Forelimb muscle (tissue), 1 donor: Measurements from ENCODE around the gene CFAP74. TPM values are rescaled to one million over a fixed set of nuclear protein-coding genes. Genes with fewer than 3 reads are reported as not detected.

ENCODE experiments used
- DNase-seq: peaks from one replicate; pipeline ENCODE4 v3.0.0-alpha.2; 2013; ENCODE audit warnings: low read depth
- polyA plus RNA-seq: library from polyadenylated mRNA; unstranded; fragments of 120-200 nt; gene quantifications from one replicate; pipeline ENCODE4 v1.2.1, GENCODE V29; 2013; ENCODE audit not compliant: insufficient read length

CFAP74 gene
- polyA plus RNA-seq, 1 donor: 0.24 TPM

DNA sequence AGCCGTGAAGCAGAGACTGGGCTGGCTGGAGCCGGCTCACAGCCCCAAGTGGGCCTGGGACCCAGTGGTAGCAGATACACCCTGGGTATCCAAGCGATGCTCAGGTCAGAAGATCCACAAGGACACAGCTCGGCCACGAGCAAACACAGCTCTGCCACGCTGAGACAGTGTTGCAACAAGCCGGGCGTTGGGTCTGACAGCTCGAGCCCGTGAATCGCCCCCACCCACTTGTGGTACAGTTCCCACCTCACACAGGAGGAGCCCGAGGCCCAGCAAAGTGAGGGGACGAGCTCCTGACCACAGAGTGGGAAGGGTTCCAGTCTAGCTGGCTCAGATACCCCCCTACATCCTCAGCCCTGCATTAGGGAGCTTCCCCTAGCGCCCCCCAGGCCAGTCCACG is 37.7 kb upstream of the CFAP74 start:
- DNase-seq: no peak

GRCh38 chr1:2039251-2039650 is 35.7 kb upstream of the CFAP74 start:
- DNase-seq: no peak

DNA sequence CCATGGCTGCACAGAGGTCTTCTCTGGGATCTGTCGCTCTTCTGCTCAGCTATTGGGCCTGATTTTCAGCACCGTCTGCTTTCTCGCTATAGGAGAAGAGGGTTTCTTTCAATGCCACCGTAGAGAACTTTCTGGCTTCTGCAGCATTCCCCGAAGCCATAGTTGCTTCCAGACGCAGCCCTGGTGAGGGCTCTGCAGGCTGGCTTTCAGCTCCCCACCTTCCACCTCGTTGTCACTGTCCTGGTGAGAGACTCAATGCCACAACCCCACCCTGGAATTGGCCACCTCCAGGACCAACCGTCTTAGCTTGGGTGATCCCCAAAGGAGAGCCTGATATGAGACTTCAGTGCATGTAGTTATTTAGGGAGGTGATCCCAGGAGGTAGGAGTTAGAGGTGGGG is 34.6 kb upstream of the CFAP74 start:
- DNase-seq: no peak

DNA sequence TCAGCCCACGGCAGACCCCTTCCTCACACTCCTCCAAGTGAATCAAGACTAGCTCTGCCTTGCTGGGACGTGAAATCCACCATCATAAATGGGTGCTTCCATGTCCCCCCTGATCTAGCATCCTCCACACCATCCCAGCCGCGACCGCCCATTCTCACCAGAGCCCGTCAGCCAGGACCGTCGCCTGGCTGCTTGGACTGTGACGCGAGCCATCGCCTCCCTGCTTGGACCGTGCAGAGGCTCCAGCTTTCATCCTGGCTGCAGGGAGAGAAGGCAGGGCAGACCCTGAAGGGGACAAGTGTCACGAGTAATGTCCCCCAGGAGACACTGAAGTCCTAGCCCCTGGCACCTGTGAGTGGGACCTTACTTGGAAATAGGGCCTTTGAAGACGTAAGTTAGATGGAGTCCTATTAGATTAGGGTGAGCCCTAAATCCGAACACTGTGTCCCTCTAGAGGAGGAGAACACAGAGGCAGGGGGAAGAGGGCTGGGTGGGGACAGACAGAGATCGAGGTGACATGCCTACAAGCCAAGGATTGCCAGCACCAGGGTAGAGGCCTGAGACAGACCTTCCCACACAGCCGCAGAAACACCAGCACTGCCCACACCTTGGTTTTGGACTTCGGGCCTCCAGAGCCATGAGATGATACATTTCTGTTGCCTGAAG is 33.9 kb upstream of the CFAP74 start:
- DNase-seq: no peak

DNA sequence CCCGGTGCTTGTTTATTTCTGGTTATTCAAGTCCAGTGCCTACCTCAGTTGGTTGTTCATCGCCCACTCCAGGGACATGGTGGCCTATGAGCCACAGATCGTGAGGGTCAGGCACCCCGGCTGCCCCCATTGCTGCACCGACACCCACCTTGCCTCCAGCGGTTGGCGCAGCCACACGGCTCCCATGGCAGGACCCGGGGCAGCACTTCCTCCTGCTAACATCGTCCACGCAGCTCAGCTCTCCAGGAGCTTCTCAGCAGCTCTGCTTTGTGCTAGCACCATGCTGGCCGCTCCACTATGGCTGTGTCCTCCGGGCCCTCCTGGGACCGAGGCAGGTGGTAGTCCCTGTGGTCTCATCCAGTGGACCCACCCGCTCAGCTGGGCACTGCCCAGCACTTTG is 32.7 kb upstream of the CFAP74 start:
- no peak for DNase-seq

- DNase-seq: no peak
Measured at GRCh38 chr1:2033165-2033564, 29.6 kb upstream of the CFAP74 start.

GRCh38 chr1:2032737-2033136 is 29.2 kb upstream of the CFAP74 start:
- DNase-seq: no peak

DNA sequence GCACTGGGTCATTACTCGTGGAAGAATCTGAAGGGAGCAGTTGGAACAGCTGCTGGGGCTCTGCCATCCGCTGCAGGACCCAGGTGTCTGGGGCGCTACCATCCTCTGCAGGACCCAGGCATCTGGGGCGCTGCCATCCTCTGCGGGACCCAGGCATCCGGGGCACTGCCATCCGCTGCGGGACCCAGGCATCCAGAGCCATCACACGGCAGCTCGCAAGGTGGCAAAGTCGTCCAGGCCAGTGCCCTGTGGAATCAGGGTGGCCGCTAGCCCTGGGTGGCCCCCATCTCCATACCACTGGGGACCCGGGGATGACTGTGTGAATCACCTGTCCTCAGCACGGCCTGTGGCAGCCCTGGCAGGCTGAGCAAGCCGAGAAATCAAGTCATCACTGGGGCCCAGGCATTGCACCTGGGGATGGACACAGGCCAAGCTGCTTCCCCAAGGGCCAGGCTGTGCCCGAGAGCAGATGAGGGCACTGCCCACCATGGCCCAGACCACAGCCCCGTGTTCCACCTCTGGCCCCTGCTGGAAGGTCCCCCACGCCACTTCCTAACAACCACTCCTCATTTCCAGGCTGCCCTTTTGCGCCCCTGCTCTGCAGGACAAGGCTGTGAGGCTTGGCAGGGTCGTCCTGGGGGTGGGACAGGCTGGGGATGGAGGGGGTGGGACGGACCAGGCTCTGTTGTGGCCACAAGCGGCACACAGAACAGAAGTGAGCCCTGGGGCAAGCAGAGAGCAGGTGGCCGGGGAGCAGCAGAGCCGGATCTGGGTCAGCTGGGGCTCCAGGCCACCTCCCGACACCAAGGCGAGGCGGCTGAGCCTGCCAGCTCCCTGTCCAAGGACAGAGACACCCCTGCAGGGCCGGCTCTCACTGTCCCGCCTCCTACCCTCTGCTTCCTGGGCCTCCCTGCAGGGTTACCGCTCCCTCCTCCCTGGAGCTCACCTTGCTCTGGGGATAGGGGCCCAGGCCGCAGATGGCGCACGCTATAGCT is 28.3 kb upstream of the CFAP74 start:
- DNase-seq: no peak

DNA sequence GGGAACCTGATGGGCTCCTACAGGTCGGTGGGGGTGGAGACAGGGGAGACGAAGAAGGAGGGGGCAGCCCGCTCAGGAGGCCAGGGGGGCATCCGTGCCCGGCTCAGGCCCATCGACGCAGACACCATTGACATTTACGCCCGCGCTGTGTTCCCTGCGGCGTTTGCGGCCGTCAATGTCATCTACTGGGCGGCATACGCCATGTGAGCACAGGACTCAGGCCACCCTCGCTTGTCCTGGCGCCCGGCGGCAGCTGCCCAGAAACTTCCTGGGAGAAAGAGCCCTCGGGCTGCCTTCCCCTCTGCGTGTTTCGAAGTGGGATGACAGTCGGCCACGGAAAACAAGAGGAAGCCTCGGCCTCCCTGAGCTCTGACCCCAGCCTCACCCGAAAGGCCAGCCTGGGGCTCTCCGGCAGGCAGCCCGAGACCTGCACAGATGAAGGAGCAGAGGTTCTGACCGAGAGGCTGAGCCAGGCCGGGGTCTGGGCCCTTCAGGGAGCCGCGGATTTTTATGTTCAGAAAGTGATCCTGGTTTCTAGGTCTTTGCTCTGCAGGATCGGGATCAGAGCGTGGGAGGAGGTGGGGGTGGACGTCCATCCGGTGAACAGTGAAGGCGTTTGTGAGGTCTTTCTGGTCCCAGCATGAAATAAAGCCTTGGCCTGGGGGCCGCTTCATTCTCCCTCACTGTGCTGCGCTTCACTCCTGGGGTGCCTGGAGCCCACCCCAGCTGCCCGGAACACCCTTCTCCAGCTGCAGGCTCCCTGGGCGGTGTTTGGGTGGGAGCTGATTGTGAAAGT is 26.7 kb upstream of the CFAP74 start:
- no peak for DNase-seq

DNA sequence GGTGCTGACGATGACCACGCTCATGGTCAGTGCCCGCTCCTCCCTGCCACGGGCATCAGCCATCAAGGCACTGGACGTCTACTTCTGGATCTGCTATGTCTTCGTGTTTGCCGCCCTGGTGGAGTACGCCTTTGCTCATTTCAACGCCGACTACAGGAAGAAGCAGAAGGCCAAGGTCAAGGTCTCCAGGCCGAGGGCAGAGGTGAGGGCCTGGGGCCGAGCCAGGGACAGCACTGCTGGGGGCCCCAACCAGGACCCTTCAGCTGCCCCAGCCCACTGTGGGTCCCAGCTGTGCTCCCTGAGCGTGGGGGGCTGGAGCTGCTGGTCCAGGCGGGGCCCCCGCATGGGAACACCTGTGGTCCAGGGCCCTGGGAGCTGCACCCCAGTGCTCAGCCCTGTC is 26.0 kb upstream of the CFAP74 start:
- no peak for DNase-seq

DNA sequence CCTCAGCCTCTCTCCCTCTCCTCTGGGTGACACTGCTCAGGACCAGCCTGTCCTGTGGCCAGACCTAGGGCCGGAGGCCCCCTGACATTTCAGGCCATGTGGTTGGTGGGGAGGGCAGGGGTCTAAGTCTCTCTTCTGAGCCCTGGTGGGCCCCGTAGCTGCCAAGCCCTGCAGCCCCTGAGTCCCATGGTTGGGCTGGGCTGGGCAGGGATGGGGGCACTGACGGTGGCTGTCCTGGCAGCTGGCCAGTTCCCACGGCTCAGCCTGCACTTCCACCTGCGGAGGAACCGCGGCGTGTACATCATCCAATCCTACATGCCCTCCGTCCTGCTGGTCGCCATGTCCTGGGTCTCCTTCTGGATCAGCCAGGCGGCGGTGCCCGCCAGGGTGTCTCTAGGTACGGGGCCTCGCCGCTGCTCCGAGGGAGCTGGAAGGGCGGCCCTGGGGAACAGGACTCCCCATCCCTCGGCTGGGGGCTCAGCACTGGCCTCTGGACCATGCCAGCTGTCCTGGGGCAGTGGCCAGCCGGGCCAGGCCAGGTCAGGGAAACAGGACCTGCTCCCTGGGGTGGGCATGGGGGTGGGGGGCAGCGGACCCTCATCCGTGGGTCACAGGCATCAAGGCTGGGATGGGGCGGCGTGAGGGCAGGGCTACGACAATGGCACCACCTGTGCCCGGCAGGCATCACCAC is 25.4 kb upstream of the CFAP74 start:
- DNase-seq: no peak

DNA sequence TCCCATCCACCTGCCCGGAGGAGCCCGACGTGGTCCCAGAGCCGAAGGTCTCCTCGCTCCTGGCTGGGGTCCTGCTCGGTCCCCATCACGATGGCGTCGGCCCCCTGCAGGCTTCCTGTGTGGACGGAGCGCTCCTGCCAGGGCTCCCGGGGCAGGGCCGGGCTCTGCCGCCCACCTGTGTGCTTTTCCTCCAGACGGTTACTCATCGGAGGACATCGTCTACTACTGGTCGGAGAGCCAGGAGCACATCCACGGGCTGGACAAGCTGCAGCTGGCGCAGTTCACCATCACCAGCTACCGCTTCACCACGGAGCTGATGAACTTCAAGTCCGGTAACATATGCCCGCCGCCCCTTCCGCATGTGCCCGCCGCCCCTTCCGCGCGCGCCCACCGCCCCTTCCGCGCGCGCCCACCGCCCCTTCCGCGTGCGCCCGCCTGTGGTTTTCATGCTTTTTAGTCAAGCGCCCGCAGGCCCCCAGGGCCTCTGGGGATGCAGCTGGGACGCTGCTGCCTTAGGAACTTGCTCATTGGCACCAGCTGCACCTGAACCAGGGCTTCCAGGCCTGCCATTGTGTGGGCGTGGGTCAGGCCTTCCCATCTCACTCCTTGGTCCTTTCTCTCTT is 24.5 kb upstream of the CFAP74 start:
- no peak for DNase-seq

- DNase-seq: no peak
Measured at GRCh38 chr1:2025491-2025981, 21.9 kb upstream of the CFAP74 start.

DNA sequence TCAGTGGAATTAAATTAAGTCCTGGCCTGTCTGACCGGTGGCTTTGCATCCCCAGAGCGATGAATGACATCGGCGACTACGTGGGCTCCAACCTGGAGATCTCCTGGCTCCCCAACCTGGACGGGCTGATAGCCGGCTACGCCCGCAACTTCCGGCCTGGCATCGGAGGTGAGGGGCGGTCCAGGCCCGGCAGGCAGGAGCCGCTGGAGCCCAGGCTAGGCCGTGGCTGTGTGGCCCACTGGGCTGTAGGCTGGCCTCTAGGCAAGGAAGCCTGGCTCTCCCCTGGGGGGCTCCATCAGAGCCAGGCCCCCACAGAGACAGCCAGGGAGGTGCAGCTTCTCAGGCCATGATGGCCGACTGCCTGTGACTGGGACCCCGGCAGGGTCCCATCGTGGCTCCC is 21.3 kb upstream of the CFAP74 start:
- DNase-seq: no peak

DNA sequence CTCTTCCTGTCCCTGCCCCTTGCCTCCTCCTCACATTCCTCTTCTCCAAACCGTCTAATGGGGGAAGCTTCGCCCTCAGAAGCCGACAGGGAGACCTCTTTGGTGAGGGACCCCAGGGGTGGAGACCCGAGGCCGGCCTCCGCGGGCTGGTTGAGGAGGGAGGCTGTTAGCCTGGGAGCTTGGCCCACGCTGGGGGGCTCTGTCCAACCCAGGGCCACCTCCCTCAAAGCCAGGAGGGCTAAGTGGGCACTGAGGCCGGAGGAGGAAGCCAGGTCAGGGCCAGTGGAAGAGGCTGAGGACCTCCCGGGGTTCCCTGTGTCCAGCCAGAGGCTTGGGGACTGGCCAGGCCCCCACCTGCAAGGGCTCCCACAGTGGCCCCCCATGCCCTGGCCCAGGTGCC is 20.9 kb upstream of the CFAP74 start:
- no peak for DNase-seq

- DNase-seq: no peak
Measured at GRCh38 chr1:2023187-2023586, 19.6 kb upstream of the CFAP74 start.

- DNase-seq: no peak
Measured at GRCh38 chr1:2022063-2022770, 18.6 kb upstream of the CFAP74 start.

- no peak for DNase-seq
Measured at GRCh38 chr1:2021550-2021949, 18.0 kb upstream of the CFAP74 start.

DNA sequence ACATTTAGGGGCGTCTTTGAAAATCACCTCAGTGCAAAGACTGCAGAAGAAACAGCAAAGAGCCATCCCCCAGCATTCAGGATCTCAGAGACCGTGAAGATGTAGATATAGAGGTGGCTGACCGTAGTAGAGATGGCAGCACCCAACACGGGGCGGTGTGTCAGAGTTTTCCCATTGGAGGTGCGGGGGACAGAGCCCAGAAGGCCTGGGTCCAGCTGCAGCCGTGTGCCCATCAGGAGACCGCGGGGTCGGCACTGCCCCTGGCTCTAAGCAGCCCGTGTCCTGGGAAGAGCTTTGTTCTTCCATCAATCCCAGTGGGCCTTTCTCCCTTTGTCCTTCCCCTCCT is 16.7 kb upstream of the CFAP74 start:
- no peak for DNase-seq

DNA sequence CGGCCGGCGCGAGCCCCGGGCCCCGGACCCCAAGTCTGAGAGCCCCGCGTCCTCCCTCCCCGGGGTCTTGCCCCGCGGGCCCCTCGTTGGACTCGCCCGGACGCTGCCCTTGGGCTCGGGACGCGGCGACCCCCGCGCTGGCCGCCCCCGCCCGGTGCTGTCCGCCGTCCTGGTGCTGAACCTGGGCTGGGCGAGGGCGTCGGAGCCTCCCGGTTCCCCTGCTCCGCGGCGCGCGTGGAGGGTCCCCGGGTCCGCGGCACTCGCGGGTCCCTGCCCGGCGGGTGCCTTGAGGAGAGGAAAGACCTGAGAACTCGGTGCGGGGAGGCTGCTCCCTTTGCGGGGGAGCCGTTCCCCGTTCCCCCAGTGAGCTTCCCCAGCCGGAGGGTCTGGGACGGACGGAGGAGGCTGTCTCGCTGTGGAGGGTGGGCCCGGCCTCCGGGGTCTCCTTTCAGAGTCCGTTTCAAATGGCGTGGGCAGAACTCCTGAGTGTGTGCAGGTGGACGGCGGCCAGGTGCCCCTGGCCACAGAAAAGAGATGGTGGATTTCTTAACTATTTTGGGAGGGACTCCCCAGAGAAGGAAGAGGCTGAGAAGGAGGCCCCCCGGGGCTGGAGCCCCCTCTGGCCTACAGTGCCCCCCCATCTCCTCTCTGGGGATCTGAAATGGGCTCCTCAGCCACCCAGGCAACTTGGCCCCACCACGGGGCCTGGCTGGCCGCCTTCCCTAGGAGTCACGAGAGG is 16.2 kb upstream of the CFAP74 start:
- DNase-seq: no peak
